Left kidney (tissue), 1 donor: ENCODE data around the gene PSME1. TPM values are rescaled to one million over a fixed set of nuclear protein-coding genes. Genes with fewer than 3 reads are reported as not detected.

Experiments
- polyA plus RNA-seq: library from polyadenylated mRNA; unstranded; fragments of 120-200 nt; gene quantifications from one replicate; pipeline ENCODE4 v1.2.1, GENCODE V29; 2013; ENCODE audit not compliant: insufficient read length

Gene PSME1
- polyA plus RNA-seq, 1 donor: 191 TPM

Other genes with a start within 250 kb of the PSME1 start
- 43.3 TPM for gene DHRS4, start 182.4 kb upstream of the PSME1 start, polyA plus RNA-seq
- gene DHRS4L2, start 147.3 kb upstream of the PSME1 start, polyA plus RNA-seq: 39.6 TPM
- gene CARMIL3, start 84.2 kb upstream of the PSME1 start, polyA plus RNA-seq: 2.4 TPM
- gene CPNE6, start 64.6 kb upstream of the PSME1 start, polyA plus RNA-seq: 0.18 TPM
- 35.8 TPM for gene PCK2, start 41.9 kb upstream of the PSME1 start, polyA plus RNA-seq
- 75.4 TPM for gene DCAF11, start 21.4 kb upstream of the PSME1 start, polyA plus RNA-seq
- 2.6 TPM for gene NRL, start 21.2 kb upstream of the PSME1 start, polyA plus RNA-seq
- gene FITM1, start 5.5 kb upstream of the PSME1 start, polyA plus RNA-seq: 1.1 TPM
- 19.2 TPM for gene EMC9, start 5.4 kb downstream of the PSME1 start, polyA plus RNA-seq
- gene PSME2, start 10.4 kb downstream of the PSME1 start, polyA plus RNA-seq: 158 TPM
- 57.5 TPM for gene RNF31, start 11.3 kb downstream of the PSME1 start, polyA plus RNA-seq
- gene IRF9, start 25.1 kb downstream of the PSME1 start, polyA plus RNA-seq: 64.5 TPM
- 88.7 TPM for gene REC8, start 35.9 kb downstream of the PSME1 start, polyA plus RNA-seq
- 35.6 TPM for gene IPO4, start 52.6 kb downstream of the PSME1 start, polyA plus RNA-seq
- 39.7 TPM for gene TM9SF1, start 59.2 kb downstream of the PSME1 start, polyA plus RNA-seq
- gene TSSK4, start 69.5 kb downstream of the PSME1 start, polyA plus RNA-seq: 13.3 TPM
- 63.7 TPM for gene CHMP4A, start 77.3 kb downstream of the PSME1 start, polyA plus RNA-seq
- 8.4 TPM for gene MDP1, start 79.9 kb downstream of the PSME1 start, polyA plus RNA-seq
- 231 TPM for gene NEDD8, start 96.2 kb downstream of the PSME1 start, polyA plus RNA-seq
- gene GMPR2, start 96.7 kb downstream of the PSME1 start, polyA plus RNA-seq: 121 TPM
- 62.4 TPM for gene TINF2, start 106.4 kb downstream of the PSME1 start, polyA plus RNA-seq
- 2.3 TPM for gene TGM1, start 127.0 kb downstream of the PSME1 start, polyA plus RNA-seq
- 18.8 TPM for gene RABGGTA, start 135.4 kb downstream of the PSME1 start, polyA plus RNA-seq
- 48.9 TPM for gene DHRS1, start 163.6 kb downstream of the PSME1 start, polyA plus RNA-seq
- 29.0 TPM for gene NOP9, start 163.7 kb downstream of the PSME1 start, polyA plus RNA-seq
- gene CIDEB, start 171.8 kb downstream of the PSME1 start, polyA plus RNA-seq: 24.8 TPM
- 4.6 TPM for gene LTB4R2, start 173.9 kb downstream of the PSME1 start, polyA plus RNA-seq
- gene LTB4R, start 175.3 kb downstream of the PSME1 start, polyA plus RNA-seq: 6.7 TPM
- gene ADCY4, start 198.9 kb downstream of the PSME1 start, polyA plus RNA-seq: 22.4 TPM
- gene RIPK3, start 203.8 kb downstream of the PSME1 start, polyA plus RNA-seq: 3.5 TPM
- gene NFATC4, start 232.0 kb downstream of the PSME1 start, polyA plus RNA-seq: 70.3 TPM